ENCODE results near the gene EVI5. TPM values are rescaled to one million over a fixed set of nuclear protein-coding genes. Genes with fewer than 3 reads are reported as not detected.
A peak's percentile ranks its signal among the peaks of the same experiment; 100 is the strongest.

The EVI5 gene
- total RNA-seq, 1 donor from 2014 or later: 33.0 TPM

DNA sequence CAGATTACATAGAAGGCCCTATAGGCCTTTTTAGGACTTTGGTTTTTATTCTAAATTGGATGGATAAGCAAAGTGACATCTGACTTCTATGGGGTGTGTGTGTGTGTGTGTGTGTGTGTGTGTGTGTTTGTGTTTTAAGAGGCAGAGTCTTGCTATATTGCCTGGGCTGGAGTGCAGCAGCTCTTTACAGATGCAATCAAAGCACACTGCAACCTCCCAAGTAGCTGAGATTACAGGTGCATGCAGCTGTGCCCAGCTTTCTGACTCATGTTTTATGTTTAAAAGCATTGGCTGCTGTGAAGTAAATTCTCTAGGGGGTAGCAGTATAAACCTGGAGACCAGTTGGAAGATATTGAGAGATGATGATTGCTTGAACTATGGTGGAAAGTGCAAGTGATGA is 12.4 kb upstream of the EVI5 start:
- Mint-ChIP-seq H3K9me3 (ENCODE audit: unreplicated experiment) (no peaks in the 10 kb centered on the region), H3K27me3 (ENCODE audit: unreplicated experiment) (no peaks in the 10 kb centered on the region), H3K4me1 (ENCODE audit: unreplicated experiment) (peaks cover 4% of the 10 kb centered on the region), H3K27ac (ENCODE audit: unreplicated experiment) (no peak overlapping the region), H3K36me3 (ENCODE audit: low read depth, unreplicated experiment) (no peaks in the 10 kb centered on the region), H3K4me3 (ENCODE audit: unreplicated experiment) (no peak overlapping the region)
- TF ChIP-seq, protein P1, sequence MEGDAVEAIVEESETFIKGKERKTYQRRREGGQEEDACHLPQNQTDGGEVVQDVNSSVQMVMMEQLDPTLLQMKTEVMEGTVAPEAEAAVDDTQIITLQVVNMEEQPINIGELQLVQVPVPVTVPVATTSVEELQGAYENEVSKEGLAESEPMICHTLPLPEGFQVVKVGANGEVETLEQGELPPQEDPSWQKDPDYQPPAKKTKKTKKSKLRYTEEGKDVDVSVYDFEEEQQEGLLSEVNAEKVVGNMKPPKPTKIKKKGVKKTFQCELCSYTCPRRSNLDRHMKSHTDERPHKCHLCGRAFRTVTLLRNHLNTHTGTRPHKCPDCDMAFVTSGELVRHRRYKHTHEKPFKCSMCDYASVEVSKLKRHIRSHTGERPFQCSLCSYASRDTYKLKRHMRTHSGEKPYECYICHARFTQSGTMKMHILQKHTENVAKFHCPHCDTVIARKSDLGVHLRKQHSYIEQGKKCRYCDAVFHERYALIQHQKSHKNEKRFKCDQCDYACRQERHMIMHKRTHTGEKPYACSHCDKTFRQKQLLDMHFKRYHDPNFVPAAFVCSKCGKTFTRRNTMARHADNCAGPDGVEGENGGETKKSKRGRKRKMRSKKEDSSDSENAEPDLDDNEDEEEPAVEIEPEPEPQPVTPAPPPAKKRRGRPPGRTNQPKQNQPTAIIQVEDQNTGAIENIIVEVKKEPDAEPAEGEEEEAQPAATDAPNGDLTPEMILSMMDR (IDR thresholded peaks at IDR 0.05; ENCODE audit: unreplicated experiment): no peak
- no peak for DNase-seq (ENCODE audit: low spot score)

GRCh38 chr1:92795166-92795565 is 10.3 kb upstream of the EVI5 start:
- Mint-ChIP-seq H3K27me3 (ENCODE audit: unreplicated experiment) (no peaks in the 10 kb centered on the region), H3K4me3 (ENCODE audit: unreplicated experiment) (no peak overlapping the region), H3K27ac (ENCODE audit: unreplicated experiment) (no peak overlapping the region), H3K4me1 (ENCODE audit: unreplicated experiment) (peaks cover 6% of the 10 kb centered on the region), H3K9me3 (ENCODE audit: unreplicated experiment) (no peaks in the 10 kb centered on the region), H3K36me3 (ENCODE audit: low read depth, unreplicated experiment) (no peaks in the 10 kb centered on the region)
- TF ChIP-seq, protein P1 (IDR thresholded peaks at IDR 0.05; ENCODE audit: unreplicated experiment): no peak
- DNase-seq (ENCODE audit: low spot score): no peak

DNA sequence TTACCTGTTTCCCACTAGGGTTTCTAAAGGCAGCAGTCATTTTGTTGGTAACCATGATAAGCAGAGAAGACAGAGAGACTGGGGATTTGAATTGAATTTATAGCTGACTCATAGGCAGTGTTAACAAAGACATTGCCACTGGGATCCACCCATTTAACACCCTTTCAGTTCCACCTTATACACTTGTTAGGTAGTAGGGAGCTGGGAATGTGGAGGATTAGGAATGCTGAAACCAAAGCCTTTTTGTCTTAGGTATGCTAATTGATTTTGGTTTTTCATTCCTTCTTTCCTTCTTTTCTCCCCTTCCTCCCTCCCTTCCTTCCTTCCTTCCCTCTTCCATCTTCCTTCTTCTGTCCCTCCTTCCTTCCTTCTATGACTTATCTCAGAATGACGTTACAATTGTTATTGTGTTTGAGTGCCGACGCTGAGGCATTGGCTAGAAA is 7.5 kb upstream of the EVI5 start:
- Mint-ChIP-seq H3K4me3 (ENCODE audit: unreplicated experiment) (no peak overlapping the region), H3K27me3 (ENCODE audit: unreplicated experiment) (no peaks in the 10 kb centered on the region), H3K4me1 (ENCODE audit: unreplicated experiment) (peaks cover 9% of the 10 kb centered on the region), H3K9me3 (ENCODE audit: unreplicated experiment) (no peaks in the 10 kb centered on the region), H3K27ac (ENCODE audit: unreplicated experiment) (peak overlapping the region; percentile 65), H3K36me3 (ENCODE audit: low read depth, unreplicated experiment) (no peaks in the 10 kb centered on the region)
- DNase-seq (ENCODE audit: low spot score): no peak
- TF ChIP-seq, protein P1 (IDR thresholded peaks at IDR 0.05; ENCODE audit: unreplicated experiment): no peak

GRCh38 chr1:92791487-92792066 is 6.7 kb upstream of the EVI5 start:
- H3K27me3 Mint-ChIP-seq (ENCODE audit: unreplicated experiment): no peaks in the 10 kb centered on the region
- no peak for DNase-seq (ENCODE audit: low spot score)
- H3K4me3 Mint-ChIP-seq (ENCODE audit: unreplicated experiment): no peak overlapping the region
- H3K36me3 Mint-ChIP-seq (ENCODE audit: low read depth, unreplicated experiment): no peaks in the 10 kb centered on the region
- peak overlapping the region; percentile 42 for H3K27ac Mint-ChIP-seq (ENCODE audit: unreplicated experiment)
- TF ChIP-seq, protein P1 (IDR thresholded peaks at IDR 0.05; ENCODE audit: unreplicated experiment): no peak
- H3K4me1 Mint-ChIP-seq (ENCODE audit: unreplicated experiment): peaks cover 9% of the 10 kb centered on the region
- no peaks in the 10 kb centered on the region for H3K9me3 Mint-ChIP-seq (ENCODE audit: unreplicated experiment)

GRCh38 chr1:92790867-92791266 is 6.0 kb upstream of the EVI5 start:
- no peaks in the 10 kb centered on the region for H3K36me3 Mint-ChIP-seq (ENCODE audit: low read depth, unreplicated experiment)
- TF ChIP-seq, protein P1 (IDR thresholded peaks at IDR 0.05; ENCODE audit: unreplicated experiment): no peak

More at GRCh38 chr1:92790867-92791266, 6.0 kb upstream of the EVI5 start:
- DNase-seq (ENCODE audit: low spot score): no peak
- no peaks in the 10 kb centered on the region for H3K27me3 Mint-ChIP-seq (ENCODE audit: unreplicated experiment)
- peaks cover 9% of the 10 kb centered on the region for H3K4me1 Mint-ChIP-seq (ENCODE audit: unreplicated experiment)
- no peak overlapping the region for H3K4me3 Mint-ChIP-seq (ENCODE audit: unreplicated experiment)
- H3K9me3 Mint-ChIP-seq (ENCODE audit: unreplicated experiment): no peaks in the 10 kb centered on the region
- H3K27ac Mint-ChIP-seq (ENCODE audit: unreplicated experiment): no peak overlapping the region
